ENCODE results near the gene COMMD3. TPM values are rescaled to one million over a fixed set of nuclear protein-coding genes. Genes with fewer than 3 reads are reported as not detected.

Gene COMMD3
- total and polyA plus RNA-seq, 9 of the 15 experiments (the other 6 are each of a cell fraction or from before 2014, with no cell fraction given) = 50.7 to 217 (median 80.1) TPM

DNA sequence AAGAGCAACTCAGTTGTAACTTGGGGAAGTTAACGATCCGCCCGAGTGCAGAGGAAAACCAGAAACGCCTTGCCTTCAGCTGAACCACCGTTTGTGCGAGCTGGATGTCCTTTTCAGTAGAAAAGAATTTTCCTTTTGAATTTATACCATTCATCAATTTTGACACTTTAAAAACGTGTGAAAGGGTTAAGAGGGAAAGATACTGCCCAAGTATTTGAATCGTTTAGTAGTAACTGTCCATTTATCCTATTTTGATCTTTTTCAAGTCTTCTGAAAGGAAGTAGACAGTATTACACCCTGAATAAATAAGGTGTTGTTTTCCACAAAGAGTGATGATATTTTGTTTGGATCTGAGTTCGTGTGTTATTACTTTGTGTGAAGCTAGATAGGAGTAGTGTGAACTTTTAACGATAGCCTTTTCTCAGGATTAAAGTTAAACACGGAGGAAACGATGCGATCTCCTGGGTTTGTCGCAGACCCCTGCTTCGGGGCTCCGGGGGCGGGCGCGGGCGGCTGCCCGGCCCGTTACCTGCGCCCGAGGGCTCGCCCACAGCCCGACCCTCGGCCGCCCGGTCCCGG is 3.9 kb downstream of the COMMD3 start (continued):
- no peak for TF ChIP-seq CTCF (IDR thresholded peaks at IDR 0.05 in 2 of 3, conservative IDR thresholded peaks at IDR 0.05 in 1 of 3; ENCODE audit: insufficient read depth in 2 of 3, low read depth in 1 of 3, low read length in 3 of 3)
- TF ChIP-seq ZNF316 (IDR thresholded peaks at IDR 0.05) = peak; percentile 19; the same call in 1 of the 2 replicates
- no peak for TF ChIP-seq SREBF1 (IDR thresholded peaks at IDR 0.05; ENCODE audit: borderline replicate concordance, low read depth, low read length)
- 0 out of 2 replicates have a peak, but pooled peaks have one; percentile 38 for TF ChIP-seq ZNF175 (CRISPR knock-in tag; IDR thresholded peaks at IDR 0.05; ENCODE audit: low read depth)
- TF ChIP-seq, protein P1, sequence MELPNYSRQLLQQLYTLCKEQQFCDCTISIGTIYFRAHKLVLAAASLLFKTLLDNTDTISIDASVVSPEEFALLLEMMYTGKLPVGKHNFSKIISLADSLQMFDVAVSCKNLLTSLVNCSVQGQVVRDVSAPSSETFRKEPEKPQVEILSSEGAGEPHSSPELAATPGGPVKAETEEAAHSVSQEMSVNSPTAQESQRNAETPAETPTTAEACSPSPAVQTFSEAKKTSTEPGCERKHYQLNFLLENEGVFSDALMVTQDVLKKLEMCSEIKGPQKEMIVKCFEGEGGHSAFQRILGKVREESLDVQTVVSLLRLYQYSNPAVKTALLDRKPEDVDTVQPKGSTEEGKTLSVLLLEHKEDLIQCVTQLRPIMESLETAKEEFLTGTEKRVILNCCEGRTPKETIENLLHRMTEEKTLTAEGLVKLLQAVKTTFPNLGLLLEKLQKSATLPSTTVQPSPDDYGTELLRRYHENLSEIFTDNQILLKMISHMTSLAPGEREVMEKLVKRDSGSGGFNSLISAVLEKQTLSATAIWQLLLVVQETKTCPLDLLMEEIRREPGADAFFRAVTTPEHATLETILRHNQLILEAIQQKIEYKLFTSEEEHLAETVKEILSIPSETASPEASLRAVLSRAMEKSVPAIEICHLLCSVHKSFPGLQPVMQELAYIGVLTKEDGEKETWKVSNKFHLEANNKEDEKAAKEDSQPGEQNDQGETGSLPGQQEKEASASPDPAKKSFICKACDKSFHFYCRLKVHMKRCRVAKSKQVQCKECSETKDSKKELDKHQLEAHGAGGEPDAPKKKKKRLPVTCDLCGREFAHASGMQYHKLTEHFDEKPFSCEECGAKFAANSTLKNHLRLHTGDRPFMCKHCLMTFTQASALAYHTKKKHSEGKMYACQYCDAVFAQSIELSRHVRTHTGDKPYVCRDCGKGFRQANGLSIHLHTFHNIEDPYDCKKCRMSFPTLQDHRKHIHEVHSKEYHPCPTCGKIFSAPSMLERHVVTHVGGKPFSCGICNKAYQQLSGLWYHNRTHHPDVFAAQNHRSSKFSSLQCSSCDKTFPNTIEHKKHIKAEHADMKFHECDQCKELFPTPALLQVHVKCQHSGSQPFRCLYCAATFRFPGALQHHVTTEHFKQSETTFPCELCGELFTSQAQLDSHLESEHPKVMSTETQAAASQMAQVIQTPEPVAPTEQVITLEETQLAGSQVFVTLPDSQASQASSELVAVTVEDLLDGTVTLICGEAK (IDR thresholded peaks at IDR 0.05) = peak; percentile 29; the same call in 1 of the 2 replicates
- TF ChIP-seq, protein P1 (CRISPR knock-in tag; IDR thresholded peaks at IDR 0.05) = no peak
- peak; percentile 39 for TF ChIP-seq ZFX (CRISPR knock-in tag; IDR thresholded peaks at IDR 0.05)
- TF ChIP-seq, protein P2, sequence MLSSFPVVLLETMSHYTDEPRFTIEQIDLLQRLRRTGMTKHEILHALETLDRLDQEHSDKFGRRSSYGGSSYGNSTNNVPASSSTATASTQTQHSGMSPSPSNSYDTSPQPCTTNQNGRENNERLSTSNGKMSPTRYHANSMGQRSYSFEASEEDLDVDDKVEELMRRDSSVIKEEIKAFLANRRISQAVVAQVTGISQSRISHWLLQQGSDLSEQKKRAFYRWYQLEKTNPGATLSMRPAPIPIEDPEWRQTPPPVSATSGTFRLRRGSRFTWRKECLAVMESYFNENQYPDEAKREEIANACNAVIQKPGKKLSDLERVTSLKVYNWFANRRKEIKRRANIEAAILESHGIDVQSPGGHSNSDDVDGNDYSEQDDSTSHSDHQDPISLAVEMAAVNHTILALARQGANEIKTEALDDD (IDR thresholded peaks at IDR 0.05) = peak; percentile 66
- peak; percentile 39; the same call in 1 of the 2 replicates for TF ChIP-seq RBFOX2 (IDR thresholded peaks at IDR 0.05; ENCODE audit: low read depth, low read length)
- no peak for TF ChIP-seq ZNF592 (IDR thresholded peaks at IDR 0.05)
- 0 out of 2 replicates have a peak, but pooled peaks have one; percentile 14 for TF ChIP-seq DPF2 (IDR thresholded peaks at IDR 0.05)

All from K562 (cell line).